KMS-11 (cell line): ENCODE results near the gene IER5.

Experiments
- H2AFZ ChIP-seq: fragments of 200-600 bp; sonication (generic); 2 replicates; pipeline ENCODE4 v1.6.1; 2016; ENCODE audit warnings: antibody characterized with exemption, mixed run types, low read depth
- H3K27ac ChIP-seq: fragments of 200-600 bp; sonication (generic); 2 replicates; pipeline ENCODE4 v1.6.1; 2016; ENCODE audit warnings: mild to moderate bottlenecking, mixed run types
- H3K27me3 ChIP-seq: fragments of 200-600 bp; sonication (generic); 2 replicates; pipeline ENCODE4 v1.6.1; 2017; ENCODE audit warnings: mild to moderate bottlenecking, low read depth, mixed run types, moderate library complexity; ENCODE audit not compliant: insufficient read depth
- H3K36me3 ChIP-seq: fragments of 200-600 bp; sonication (generic); 2 replicates; pipeline ENCODE4 v1.6.1; 2017; ENCODE audit warnings: mild to moderate bottlenecking, mixed run types; ENCODE audit not compliant: insufficient read depth
- H3K4me1 ChIP-seq: fragments of 200-600 bp; sonication (generic); 2 replicates; pipeline ENCODE4 v1.6.1; 2016; ENCODE audit warnings: mild to moderate bottlenecking, low read depth, mixed run types; ENCODE audit not compliant: poor library complexity, severe bottlenecking
- H3K4me2 ChIP-seq: fragments of 200-600 bp; sonication (generic); 2 replicates; pipeline ENCODE4 v1.7.0; 2016; ENCODE audit warnings: mild to moderate bottlenecking, mixed run types
- H3K4me3 ChIP-seq: fragments of 200-600 bp; sonication (generic); IDR thresholded peaks from 2 replicates; pipeline ENCODE4 v1.6.1; 2017; ENCODE audit warnings: low read depth, low read length, mixed read lengths; ENCODE audit not compliant: insufficient read depth
- H3K79me2 ChIP-seq: fragments of 200-600 bp; sonication (generic); 2 replicates; pipeline ENCODE4 v1.6.1; 2016; ENCODE audit warnings: low read depth, mixed run types; ENCODE audit not compliant: insufficient read depth
- H3K9ac ChIP-seq: fragments of 200-600 bp; sonication (generic); 2 replicates; pipeline ENCODE4 v1.6.1; 2016; ENCODE audit warnings: mild to moderate bottlenecking, mixed run types
- H4K20me1 ChIP-seq: fragments of 200-600 bp; sonication (generic); 2 replicates; pipeline ENCODE4 v1.6.1; 2016; ENCODE audit warnings: mild to moderate bottlenecking, mixed run types; ENCODE audit not compliant: insufficient read depth
- TF ChIP-seq, protein P1 (sequence below): fragments of 200-600 bp; sonication (generic); conservative IDR thresholded peaks from 2 replicates; pipeline ENCODE4 v1.6.1; 2017; ENCODE audit warnings: low read depth, mild to moderate bottlenecking, antibody characterized with exemption, low read length, moderate library complexity, mixed read lengths

IER5 gene

GRCh38 chr1:181084606-181084969, 3.9 kb upstream of the IER5 start:
- Histone ChIP-seq H3K79me2 (peaks cover under 1% of the 10 kb centered on the region; the same call in 1 of the 2 replicates), H4K20me1 (no peaks in the 10 kb centered on the region), H3K4me1 (peaks cover 6% of the 10 kb centered on the region), H3K27ac (no peak overlapping the region), H3K4me3 (no peak overlapping the region), H3K36me3 (no peaks in the 10 kb centered on the region), H3K27me3 (no peaks in the 10 kb centered on the region), H3K9ac (no peak overlapping the region), H3K4me2 (no peak overlapping the region), H2AFZ (no peak overlapping the region)
- TF ChIP-seq, protein P1, sequence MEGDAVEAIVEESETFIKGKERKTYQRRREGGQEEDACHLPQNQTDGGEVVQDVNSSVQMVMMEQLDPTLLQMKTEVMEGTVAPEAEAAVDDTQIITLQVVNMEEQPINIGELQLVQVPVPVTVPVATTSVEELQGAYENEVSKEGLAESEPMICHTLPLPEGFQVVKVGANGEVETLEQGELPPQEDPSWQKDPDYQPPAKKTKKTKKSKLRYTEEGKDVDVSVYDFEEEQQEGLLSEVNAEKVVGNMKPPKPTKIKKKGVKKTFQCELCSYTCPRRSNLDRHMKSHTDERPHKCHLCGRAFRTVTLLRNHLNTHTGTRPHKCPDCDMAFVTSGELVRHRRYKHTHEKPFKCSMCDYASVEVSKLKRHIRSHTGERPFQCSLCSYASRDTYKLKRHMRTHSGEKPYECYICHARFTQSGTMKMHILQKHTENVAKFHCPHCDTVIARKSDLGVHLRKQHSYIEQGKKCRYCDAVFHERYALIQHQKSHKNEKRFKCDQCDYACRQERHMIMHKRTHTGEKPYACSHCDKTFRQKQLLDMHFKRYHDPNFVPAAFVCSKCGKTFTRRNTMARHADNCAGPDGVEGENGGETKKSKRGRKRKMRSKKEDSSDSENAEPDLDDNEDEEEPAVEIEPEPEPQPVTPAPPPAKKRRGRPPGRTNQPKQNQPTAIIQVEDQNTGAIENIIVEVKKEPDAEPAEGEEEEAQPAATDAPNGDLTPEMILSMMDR, result no peak; the same call in 1 of the 2 replicates

DNA sequence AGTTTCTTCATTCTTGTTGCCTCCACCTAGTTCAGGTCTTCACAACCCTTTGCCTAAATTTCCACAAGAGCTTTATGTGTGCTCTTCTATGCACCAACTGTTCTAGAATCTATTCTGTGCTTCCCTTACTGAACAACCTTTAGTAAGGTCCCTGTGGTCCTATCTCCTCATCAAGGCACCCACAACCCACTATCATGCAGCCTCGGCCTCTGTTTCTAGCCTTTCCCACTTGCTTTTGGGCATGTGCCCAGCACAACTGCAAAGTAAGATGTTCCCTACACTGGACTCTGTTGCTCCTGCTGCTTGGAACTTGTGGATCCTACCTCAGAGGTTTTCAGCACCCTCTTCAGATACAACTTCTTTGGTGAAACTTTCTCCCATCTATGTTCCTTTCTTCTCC, 2.4 kb upstream of the IER5 start:
- Histone ChIP-seq H3K4me3 (no peak overlapping the region), H3K4me1 (peaks cover 9% of the 10 kb centered on the region), H3K27ac (no peak overlapping the region), H3K9ac (no peak overlapping the region), H3K27me3 (no peaks in the 10 kb centered on the region), H3K79me2 (peaks cover 16% of the 10 kb centered on the region), H3K36me3 (no peaks in the 10 kb centered on the region), H3K4me2 (no peak overlapping the region), H4K20me1 (0 out of 2 replicates have a peak, but pooled peaks cover 3% of the 10 kb centered on the region), H2AFZ (no peak overlapping the region)
- TF ChIP-seq, protein P1, result no peak

DNA sequence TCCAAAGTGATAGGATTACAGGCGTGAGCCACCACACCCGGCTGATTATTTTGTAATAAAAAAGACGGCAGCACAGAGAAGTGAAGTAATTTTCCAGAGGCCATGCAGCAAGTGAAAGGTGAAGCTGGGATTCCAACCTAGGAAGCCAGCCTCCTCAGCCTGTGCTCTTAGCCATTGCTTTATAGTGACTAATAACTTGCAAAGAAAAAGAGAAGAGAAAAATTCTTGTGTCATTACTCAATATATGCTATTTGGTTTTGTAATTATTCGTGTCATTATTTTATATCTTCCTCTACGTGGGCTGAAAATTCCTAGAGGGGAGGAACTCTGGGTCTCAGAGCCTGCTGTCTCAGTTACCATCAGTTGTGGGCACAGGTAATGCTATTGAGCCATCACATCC, 1.6 kb upstream of the IER5 start:
- H3K9ac ChIP-seq, result no peak overlapping the region
- H3K4me3 ChIP-seq, result no peak overlapping the region
- no peak overlapping the region for H3K4me2 ChIP-seq
- H3K36me3 ChIP-seq, result no peaks in the 10 kb centered on the region
- peaks cover 24% of the 10 kb centered on the region for H3K79me2 ChIP-seq
- H2AFZ ChIP-seq, result no peak overlapping the region
- peaks cover 17% of the 10 kb centered on the region for H3K4me1 ChIP-seq
- H4K20me1 ChIP-seq, result peaks cover 11% of the 10 kb centered on the region; the same call in 1 of the 2 replicates
- no peaks in the 10 kb centered on the region for H3K27me3 ChIP-seq
- no peak overlapping the region for H3K27ac ChIP-seq
- TF ChIP-seq, protein P1, result no peak

- Histone ChIP-seq H3K4me3 (no peak overlapping the region), H3K79me2 (peaks cover 28% of the 10 kb centered on the region), H3K4me2 (peak overlapping the region; percentile 69), H4K20me1 (peaks cover 15% of the 10 kb centered on the region), H3K9ac (no peak overlapping the region), H3K36me3 (no peaks in the 10 kb centered on the region), H3K27me3 (no peaks in the 10 kb centered on the region), H2AFZ (peak overlapping the region; percentile 61), H3K27ac (no peak overlapping the region), H3K4me1 (peaks cover 20% of the 10 kb centered on the region)
- TF ChIP-seq, protein P1, result no peak
These were observed 1.0 kb upstream of the IER5 start for GRCh38 chr1:181087400-181087901.
